Loucy (cell line): Measurements from ENCODE around the gene PARVB.

Experiments
- H2AFZ ChIP-seq: fragments of 200-600 bp; sonication (generic); 2 replicates; pipeline ENCODE4 v1.6.0; 2016; ENCODE audit warnings: antibody characterized with exemption, mild to moderate bottlenecking, low read length, moderate library complexity
- H3F3A ChIP-seq: fragments of 200-600 bp; 2 replicates; pipeline ENCODE4 v1.6.0; 2016; ENCODE audit warnings: antibody characterized with exemption, low read depth, mild to moderate bottlenecking
- H3K27me3 ChIP-seq: fragments of 200-600 bp; sonication (generic); 2 replicates; pipeline ENCODE4 v1.6.1; 2014; ENCODE audit warnings: low read length, mild to moderate bottlenecking; ENCODE audit not compliant: insufficient read depth, poor library complexity, severe bottlenecking
- H3K36me3 ChIP-seq: fragments of 200-600 bp; sonication (generic); 2 replicates; pipeline ENCODE4 v1.6.1; 2016; ENCODE audit warnings: low read length; ENCODE audit not compliant: insufficient read depth
- H3K4me1 ChIP-seq: fragments of 200-600 bp; sonication (generic); 2 replicates; pipeline ENCODE4 v1.5.1; 2014; ENCODE audit warnings: low read length, mild to moderate bottlenecking; ENCODE audit not compliant: insufficient read depth, poor library complexity, severe bottlenecking
- H3K4me2 ChIP-seq: fragments of 200-600 bp; sonication (generic); 2 replicates; pipeline ENCODE4 v1.6.0; 2014; ENCODE audit warnings: antibody characterized with exemption, low read length, low read depth, mild to moderate bottlenecking; ENCODE audit not compliant: poor library complexity, severe bottlenecking
- H3K4me3 ChIP-seq: fragments of 200-600 bp; sonication (generic); 2 replicates; pipeline ENCODE4 v1.5.1; 2014; ENCODE audit warnings: low read length, mild to moderate bottlenecking, mixed read lengths; ENCODE audit not compliant: poor library complexity, severe bottlenecking
- H3K79me2 ChIP-seq: fragments of 200-600 bp; sonication (generic); 2 replicates; pipeline ENCODE4 v1.6.1; 2014; ENCODE audit warnings: low read length; ENCODE audit not compliant: insufficient read depth
- H3K9ac ChIP-seq: fragments of 200-600 bp; sonication (generic); 2 replicates; pipeline ENCODE4 v1.6.0; 2014; ENCODE audit warnings: mild to moderate bottlenecking, low read depth, low read length, moderate library complexity; ENCODE audit not compliant: poor library complexity, severe bottlenecking
- H3K9me2 ChIP-seq: fragments of 200-600 bp; sonication (generic); replicated peaks from 2 replicates; pipeline ENCODE4 v1.6.1; 2016; ENCODE audit warnings: low read depth, low read length, mixed read lengths
- H3K9me3 ChIP-seq: fragments of 200-600 bp; sonication (generic); 2 replicates; pipeline ENCODE4 v1.6.1; 2014; ENCODE audit warnings: mild to moderate bottlenecking, antibody characterized with exemption, low read length, low read depth; ENCODE audit not compliant: insufficient read depth
- H4K20me1 ChIP-seq: fragments of 200-600 bp; sonication (generic); 2 replicates; pipeline ENCODE4 v1.6.0; 2014; ENCODE audit warnings: antibody characterized with exemption, low read length, mild to moderate bottlenecking; ENCODE audit not compliant: insufficient read depth, poor library complexity, severe bottlenecking
- CTCF ChIP-seq: fragments of 200-600 bp; sonication (generic); conservative IDR thresholded peaks from 2 replicates; pipeline ENCODE4 v1.5.1; 2014; ENCODE audit warnings: mild to moderate bottlenecking, antibody characterized with exemption, low read length
- EZH2phosphoT487 ChIP-seq: fragments of 200-600 bp; IDR thresholded peaks from 2 replicates; pipeline ENCODE4 v1.6.1; 2018; ENCODE audit warnings: antibody characterized with exemption, mild to moderate bottlenecking, moderate library complexity, borderline replicate concordance

PARVB gene

DNA sequence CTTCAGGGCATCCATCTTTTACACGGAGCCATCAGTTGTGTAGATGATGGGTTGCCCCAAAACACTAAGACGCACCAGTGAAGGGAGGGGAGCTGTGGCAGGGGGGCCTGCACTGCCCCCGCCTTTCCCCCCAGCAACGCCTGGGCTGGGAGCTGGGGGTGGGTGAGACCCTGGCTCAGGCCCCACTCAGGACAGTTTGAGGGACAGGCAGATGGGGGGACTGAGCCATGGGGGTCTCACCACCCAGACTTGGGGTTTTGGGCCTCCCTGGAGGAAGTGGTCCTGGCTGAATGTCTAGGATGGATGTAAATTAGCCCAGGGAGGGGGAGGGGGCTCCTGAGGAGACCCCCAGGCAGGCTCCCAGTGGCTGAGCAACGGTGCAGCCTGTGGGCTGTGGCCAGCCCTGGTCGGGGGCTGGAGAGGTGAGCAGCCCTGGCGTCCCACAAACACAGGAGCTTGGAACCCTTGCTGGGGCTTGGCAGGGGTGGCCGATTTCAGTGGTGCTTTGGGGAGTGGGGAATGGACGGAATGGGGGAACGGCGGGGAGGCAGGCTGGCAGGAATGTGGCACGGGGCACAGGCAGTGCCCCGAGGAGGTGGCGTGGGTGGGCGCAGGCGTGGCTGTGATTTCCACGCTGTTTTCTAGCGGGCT lies 6.1 kb downstream of the PARVB start:
- Histone ChIP-seq H3K4me2 (no peak overlapping the region), H3K79me2 (peaks cover 14% of the 10 kb centered on the region; the same call in 1 of the 2 replicates), H3K9me3 (no peaks in the 10 kb centered on the region), H3K9ac (no peak overlapping the region), H3K27me3 (no peaks in the 10 kb centered on the region), H3K4me3 (no peak overlapping the region), H2AFZ (no peak overlapping the region), H3K9me2 (no peaks in the 10 kb centered on the region), H4K20me1 (no peaks in the 10 kb centered on the region), H3F3A (no peaks in the 10 kb centered on the region), H3K4me1 (peaks cover 19% of the 10 kb centered on the region), H3K36me3 (no peaks in the 10 kb centered on the region)
- no peak for TF ChIP-seq EZH2phosphoT487
- no peak for TF ChIP-seq CTCF

DNA sequence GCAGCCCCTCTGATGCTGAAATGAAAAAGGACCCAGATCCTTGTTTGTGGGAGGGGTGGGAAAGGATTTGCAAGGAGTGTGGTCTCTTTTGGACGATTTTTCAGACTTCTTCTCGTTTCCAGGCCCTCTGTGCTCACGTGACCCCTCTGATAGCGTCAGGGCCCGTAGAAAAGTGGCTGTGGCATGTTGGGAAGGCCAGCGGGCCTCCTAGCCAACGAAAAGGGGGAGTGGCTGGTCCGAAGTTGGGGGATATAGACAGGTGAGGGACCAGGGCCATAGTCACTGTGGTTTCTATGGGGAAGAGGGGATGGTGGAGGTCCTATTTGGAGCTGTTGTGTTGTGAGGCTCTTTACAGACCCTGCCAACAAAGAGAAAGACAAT lies 6.6 kb downstream of the PARVB start:
- no peaks in the 10 kb centered on the region for H3K36me3 ChIP-seq
- H3F3A ChIP-seq: no peaks in the 10 kb centered on the region
- peaks cover 13% of the 10 kb centered on the region; the same call in 1 of the 2 replicates for H3K79me2 ChIP-seq
- no peak for TF ChIP-seq EZH2phosphoT487
- H2AFZ ChIP-seq: no peak overlapping the region
- no peaks in the 10 kb centered on the region for H3K9me2 ChIP-seq
- H4K20me1 ChIP-seq: no peaks in the 10 kb centered on the region
- H3K4me2 ChIP-seq: peak overlapping the region; percentile 31
- H3K9me3 ChIP-seq: no peaks in the 10 kb centered on the region
- peaks cover 19% of the 10 kb centered on the region for H3K4me1 ChIP-seq
- H3K27me3 ChIP-seq: no peaks in the 10 kb centered on the region
- no peak overlapping the region for H3K4me3 ChIP-seq
- no peak overlapping the region for H3K9ac ChIP-seq

GRCh38 chr22:44031158-44031952 lies 7.3 kb downstream of the PARVB start:
- TF ChIP-seq CTCF (no peak), EZH2phosphoT487 (no peak)
- no peaks in the 10 kb centered on the region for H3K9me3 ChIP-seq
- no peaks in the 10 kb centered on the region for H3K36me3 ChIP-seq
- H3K9ac ChIP-seq: no peak overlapping the region
- peaks cover 19% of the 10 kb centered on the region for H3K4me1 ChIP-seq
- H4K20me1 ChIP-seq: no peaks in the 10 kb centered on the region
- H3F3A ChIP-seq: no peaks in the 10 kb centered on the region
- H3K9me2 ChIP-seq: no peaks in the 10 kb centered on the region
- H3K4me2 ChIP-seq: peak overlapping the region; percentile 31
- H3K27me3 ChIP-seq: no peaks in the 10 kb centered on the region
- peak overlapping the region; percentile 7 for H3K4me3 ChIP-seq
- H3K79me2 ChIP-seq: peaks cover 13% of the 10 kb centered on the region; the same call in 1 of the 2 replicates
- no peak overlapping the region for H2AFZ ChIP-seq
